ENCODE data around the gene TRIM41. TPM values are rescaled to one million over a fixed set of nuclear protein-coding genes. Genes with fewer than 3 reads are reported as not detected.
A peak's percentile ranks its signal among the peaks of the same experiment; 100 is the strongest.

Gene TRIM41
- total and polyA plus RNA-seq, 4 donors: 10.7 to 39.7 (median 30.8) TPM

GRCh38 chr5:181224390-181225229 lies 1.5 kb downstream of the TRIM41 start:
- H3K27ac ChIP-seq (ENCODE audit: low read depth, low read length): peak overlapping the region; percentile 99

GRCh38 chr5:181229996-181230395 lies 6.9 kb downstream of the TRIM41 start:
- H3K4me3 ChIP-seq (ENCODE audit: low read depth, low read length): no peak overlapping the region
- WGBS (ENCODE audit: insufficient coverage): 95% methylated on average over 13 of the region's 13 CpGs

More at GRCh38 chr5:181224390-181225229, 1.5 kb downstream of the TRIM41 start:
- H3K36me3 ChIP-seq (ENCODE audit: control insufficient read depth, insufficient read depth, low read length): peaks cover 19% of the 10 kb centered on the region
- peaks cover 27% of the 10 kb centered on the region for H3K4me1 ChIP-seq (ENCODE audit: control insufficient read depth, insufficient read depth, low read length)
- no peaks in the 10 kb centered on the region for H3K9me3 ChIP-seq (ENCODE audit: control insufficient read depth, insufficient read depth, low read length)
- peaks cover 10% of the 10 kb centered on the region for H3K27me3 ChIP-seq (ENCODE audit: control insufficient read depth, insufficient read depth, low read length)
- WGBS (ENCODE audit: insufficient coverage): 87% methylated on average over 19 of the region's 22 CpGs
- DNase-seq (ENCODE audit: low read depth in 4 of 6, low spot score in 6 of 6): no peak
- peak overlapping the region; percentile 96 for H3K4me3 ChIP-seq (ENCODE audit: low read depth, low read length)

GRCh38 chr5:181230551-181230950 lies 7.5 kb downstream of the TRIM41 start:
- Histone ChIP-seq H3K4me3 (ENCODE audit: low read depth, low read length) (no peak overlapping the region), H3K4me1 (ENCODE audit: control insufficient read depth, insufficient read depth, low read length) (peaks cover 15% of the 10 kb centered on the region), H3K27me3 (ENCODE audit: control insufficient read depth, insufficient read depth, low read length) (no peaks in the 10 kb centered on the region), H3K27ac (ENCODE audit: low read depth, low read length) (no peak overlapping the region), H3K36me3 (ENCODE audit: control insufficient read depth, insufficient read depth, low read length) (peaks cover 73% of the 10 kb centered on the region), H3K9me3 (ENCODE audit: control insufficient read depth, insufficient read depth, low read length) (no peaks in the 10 kb centered on the region)
- no peak for DNase-seq (ENCODE audit: low read depth in 4 of 6, low spot score in 6 of 6)
- WGBS (ENCODE audit: insufficient coverage): 91% methylated on average over 4 of the region's 6 CpGs

More at GRCh38 chr5:181229996-181230395, 6.9 kb downstream of the TRIM41 start:
- Histone ChIP-seq H3K27ac (ENCODE audit: low read depth, low read length) (no peak overlapping the region), H3K36me3 (ENCODE audit: control insufficient read depth, insufficient read depth, low read length) (peaks cover 68% of the 10 kb centered on the region), H3K4me1 (ENCODE audit: control insufficient read depth, insufficient read depth, low read length) (peaks cover 9% of the 10 kb centered on the region), H3K27me3 (ENCODE audit: control insufficient read depth, insufficient read depth, low read length) (no peaks in the 10 kb centered on the region), H3K9me3 (ENCODE audit: control insufficient read depth, insufficient read depth, low read length) (no peaks in the 10 kb centered on the region)
- no peak for DNase-seq (ENCODE audit: low read depth in 4 of 6, low spot score in 6 of 6)

DNA sequence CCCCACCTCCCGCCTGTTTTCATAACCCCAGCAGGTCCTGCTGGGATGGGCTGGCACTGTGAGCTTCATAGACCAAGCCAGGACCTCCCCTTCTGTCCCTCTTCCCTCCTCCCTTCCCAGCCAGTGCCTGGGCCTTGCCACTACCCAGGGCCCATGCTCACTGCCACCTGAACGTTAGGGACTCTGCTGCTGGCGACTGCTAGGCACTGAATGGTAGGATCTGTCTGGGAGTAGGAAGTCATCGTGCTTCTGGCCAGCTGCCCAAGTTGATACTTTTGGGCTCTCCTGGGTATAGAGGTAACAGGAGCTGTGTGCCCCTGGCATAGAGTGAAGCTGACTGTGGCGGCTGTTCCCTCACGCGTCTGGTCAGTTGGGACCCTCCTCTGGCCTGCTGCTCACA lies 8.4 kb downstream of the TRIM41 start:
- peaks cover 17% of the 10 kb centered on the region for H3K4me1 ChIP-seq (ENCODE audit: control insufficient read depth, insufficient read depth, low read length)
- H3K9me3 ChIP-seq (ENCODE audit: control insufficient read depth, insufficient read depth, low read length): no peaks in the 10 kb centered on the region
- DNase-seq (ENCODE audit: low read depth in 4 of 6, low spot score in 6 of 6): no peak
- WGBS (ENCODE audit: insufficient coverage): 93% methylated on average over 6 of the region's 7 CpGs
- no peak overlapping the region for H3K27ac ChIP-seq (ENCODE audit: low read depth, low read length)
- no peak overlapping the region for H3K4me3 ChIP-seq (ENCODE audit: low read depth, low read length)
- no peaks in the 10 kb centered on the region for H3K27me3 ChIP-seq (ENCODE audit: control insufficient read depth, insufficient read depth, low read length)
- peaks cover 77% of the 10 kb centered on the region for H3K36me3 ChIP-seq (ENCODE audit: control insufficient read depth, insufficient read depth, low read length)

DNA sequence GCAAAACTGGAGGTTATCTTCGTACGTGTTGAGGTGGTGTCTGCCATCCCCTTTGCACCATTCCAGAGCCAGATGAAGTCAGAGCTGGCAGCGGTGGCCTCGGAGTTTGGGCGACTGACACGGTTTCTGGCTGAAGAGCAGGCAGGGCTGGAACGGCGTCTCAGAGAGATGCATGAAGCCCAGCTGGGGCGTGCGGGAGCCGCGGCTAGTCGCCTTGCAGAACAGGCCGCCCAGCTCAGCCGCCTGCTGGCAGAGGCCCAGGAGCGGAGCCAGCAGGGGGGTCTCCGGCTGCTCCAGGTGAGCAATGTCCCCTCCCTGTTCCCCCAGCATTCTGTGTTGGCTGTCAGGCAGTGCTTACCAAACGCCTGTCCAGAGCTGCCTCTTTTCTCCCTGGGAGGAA lies 9.5 kb downstream of the TRIM41 start:
- Histone ChIP-seq H3K36me3 (ENCODE audit: control insufficient read depth, insufficient read depth, low read length) (peaks cover 78% of the 10 kb centered on the region), H3K27ac (ENCODE audit: low read depth, low read length) (no peak overlapping the region), H3K4me1 (ENCODE audit: control insufficient read depth, insufficient read depth, low read length) (peaks cover 17% of the 10 kb centered on the region), H3K27me3 (ENCODE audit: control insufficient read depth, insufficient read depth, low read length) (no peaks in the 10 kb centered on the region), H3K9me3 (ENCODE audit: control insufficient read depth, insufficient read depth, low read length) (no peaks in the 10 kb centered on the region), H3K4me3 (ENCODE audit: low read depth, low read length) (no peak overlapping the region)
- 84% methylated on average over 15 of the region's 18 CpGs for WGBS (ENCODE audit: insufficient coverage)
- DNase-seq (ENCODE audit: low read depth in 4 of 6, low spot score in 6 of 6): no peak

GRCh38 chr5:181233088-181233800 lies 10.2 kb downstream of the TRIM41 start:
- H3K27me3 ChIP-seq (ENCODE audit: control insufficient read depth, insufficient read depth, low read length): no peaks in the 10 kb centered on the region
- no peaks in the 10 kb centered on the region for H3K9me3 ChIP-seq (ENCODE audit: control insufficient read depth, insufficient read depth, low read length)
- no peak for DNase-seq (ENCODE audit: low read depth in 4 of 6, low spot score in 6 of 6)
- H3K4me1 ChIP-seq (ENCODE audit: control insufficient read depth, insufficient read depth, low read length): peaks cover 17% of the 10 kb centered on the region
- peaks cover 80% of the 10 kb centered on the region for H3K36me3 ChIP-seq (ENCODE audit: control insufficient read depth, insufficient read depth, low read length)
- no peak overlapping the region for H3K27ac ChIP-seq (ENCODE audit: low read depth, low read length)
- 85% methylated on average over 12 of the region's 16 CpGs for WGBS (ENCODE audit: insufficient coverage)
- no peak overlapping the region for H3K4me3 ChIP-seq (ENCODE audit: low read depth, low read length)

DNA sequence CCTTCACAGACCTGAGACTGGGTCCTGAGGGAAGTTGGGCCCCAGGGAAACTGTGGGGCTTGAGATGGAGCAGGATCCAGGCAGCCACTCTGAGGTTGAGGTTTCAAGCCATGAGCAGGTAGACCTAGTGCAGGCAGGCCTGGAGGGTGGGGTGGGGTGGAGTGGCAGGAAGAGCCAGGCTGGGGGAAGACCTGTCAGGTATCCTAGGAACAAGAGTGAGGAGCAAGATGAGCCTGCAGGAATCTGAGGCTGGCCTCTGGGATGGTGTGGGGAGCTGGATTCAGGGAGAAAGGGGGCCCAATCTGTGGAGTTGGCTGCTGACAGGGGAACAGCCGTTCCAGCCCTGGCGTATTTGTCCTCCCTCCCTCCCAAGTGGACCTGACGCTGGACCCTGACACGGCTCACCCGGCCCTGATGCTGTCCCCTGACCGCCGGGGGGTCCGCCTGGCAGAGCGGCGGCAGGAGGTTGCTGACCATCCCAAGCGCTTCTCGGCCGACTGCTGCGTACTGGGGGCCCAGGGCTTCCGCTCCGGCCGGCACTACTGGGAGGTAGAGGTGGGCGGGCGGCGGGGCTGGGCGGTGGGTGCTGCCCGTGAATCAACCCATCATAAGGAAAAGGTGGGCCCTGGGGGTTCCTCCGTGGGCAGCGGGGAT lies 10.8 kb downstream of the TRIM41 start:
- H3K4me3 ChIP-seq (ENCODE audit: low read depth, low read length): no peak overlapping the region
- H3K27ac ChIP-seq (ENCODE audit: low read depth, low read length): no peak overlapping the region
- peaks cover 17% of the 10 kb centered on the region for H3K4me1 ChIP-seq (ENCODE audit: control insufficient read depth, insufficient read depth, low read length)
- peaks cover 87% of the 10 kb centered on the region for H3K36me3 ChIP-seq (ENCODE audit: control insufficient read depth, insufficient read depth, low read length)
- no peak for DNase-seq (ENCODE audit: low read depth in 4 of 6, low spot score in 6 of 6)
- 82% methylated on average over 12 of the region's 24 CpGs for WGBS (ENCODE audit: insufficient coverage)
- H3K9me3 ChIP-seq (ENCODE audit: control insufficient read depth, insufficient read depth, low read length): no peaks in the 10 kb centered on the region
- no peaks in the 10 kb centered on the region for H3K27me3 ChIP-seq (ENCODE audit: control insufficient read depth, insufficient read depth, low read length)

- peak overlapping the region; percentile 25 for H3K27ac ChIP-seq (ENCODE audit: low read depth, low read length)
- WGBS (ENCODE audit: insufficient coverage): 88% methylated on average over 19 of the region's 22 CpGs
Observed at GRCh38 chr5:181234455-181235306, 11.6 kb downstream of the TRIM41 start.

GRCh38 chr5:181235323-181235688 lies 12.2 kb downstream of the TRIM41 start:
- peaks cover 17% of the 10 kb centered on the region for H3K4me1 ChIP-seq (ENCODE audit: control insufficient read depth, insufficient read depth, low read length)
- WGBS (ENCODE audit: insufficient coverage): 24% methylated on average over 3 of the region's 5 CpGs
- H3K27me3 ChIP-seq (ENCODE audit: control insufficient read depth, insufficient read depth, low read length): no peaks in the 10 kb centered on the region
- peak in 3 of 6 donors; percentile 49 to 79 (median 77) for DNase-seq (ENCODE audit: low read depth in 4 of 6, low spot score in 6 of 6)
- H3K27ac ChIP-seq (ENCODE audit: low read depth, low read length): peak overlapping the region; percentile 25
- no peak overlapping the region for H3K4me3 ChIP-seq (ENCODE audit: low read depth, low read length)
- peaks cover 90% of the 10 kb centered on the region for H3K36me3 ChIP-seq (ENCODE audit: control insufficient read depth, insufficient read depth, low read length)
- no peaks in the 10 kb centered on the region for H3K9me3 ChIP-seq (ENCODE audit: control insufficient read depth, insufficient read depth, low read length)

More at GRCh38 chr5:181234455-181235306, 11.6 kb downstream of the TRIM41 start:
- Histone ChIP-seq H3K4me1 (ENCODE audit: control insufficient read depth, insufficient read depth, low read length) (peaks cover 17% of the 10 kb centered on the region), H3K36me3 (ENCODE audit: control insufficient read depth, insufficient read depth, low read length) (peaks cover 89% of the 10 kb centered on the region), H3K9me3 (ENCODE audit: control insufficient read depth, insufficient read depth, low read length) (no peaks in the 10 kb centered on the region), H3K4me3 (ENCODE audit: low read depth, low read length) (no peak overlapping the region), H3K27me3 (ENCODE audit: control insufficient read depth, insufficient read depth, low read length) (no peaks in the 10 kb centered on the region)
- DNase-seq (ENCODE audit: low read depth in 4 of 6, low spot score in 6 of 6): no peak
